Hypothalamus (tissue), 51 donors: ENCODE data around the gene KEAP1.

Experiments used
- DNase-seq, 51 donors: peaks; one replicate each; lab custom pipeline; 2025; lab: John Stamatoyannopoulos, UW

The KEAP1 gene

DNA sequence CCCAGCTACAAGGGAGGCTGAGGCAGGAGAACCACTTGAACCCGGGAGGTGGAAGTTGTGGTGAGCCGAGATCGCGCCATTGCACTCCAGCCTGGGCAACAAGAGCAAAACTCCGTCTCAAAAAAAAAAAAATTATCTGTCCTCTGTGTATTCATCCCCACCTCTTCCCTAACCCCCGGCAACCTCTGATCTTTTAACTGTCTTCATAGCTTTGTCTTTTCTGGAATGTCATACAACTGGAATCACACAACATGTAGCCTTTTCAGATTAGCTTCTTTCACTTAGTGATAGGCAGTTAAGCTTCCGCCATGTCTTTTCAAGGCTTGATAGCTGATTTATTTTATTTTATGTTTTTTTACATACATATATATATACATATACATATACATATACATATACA, 22.5 kb upstream of the KEAP1 start:
- DNase-seq: no peak

DNA sequence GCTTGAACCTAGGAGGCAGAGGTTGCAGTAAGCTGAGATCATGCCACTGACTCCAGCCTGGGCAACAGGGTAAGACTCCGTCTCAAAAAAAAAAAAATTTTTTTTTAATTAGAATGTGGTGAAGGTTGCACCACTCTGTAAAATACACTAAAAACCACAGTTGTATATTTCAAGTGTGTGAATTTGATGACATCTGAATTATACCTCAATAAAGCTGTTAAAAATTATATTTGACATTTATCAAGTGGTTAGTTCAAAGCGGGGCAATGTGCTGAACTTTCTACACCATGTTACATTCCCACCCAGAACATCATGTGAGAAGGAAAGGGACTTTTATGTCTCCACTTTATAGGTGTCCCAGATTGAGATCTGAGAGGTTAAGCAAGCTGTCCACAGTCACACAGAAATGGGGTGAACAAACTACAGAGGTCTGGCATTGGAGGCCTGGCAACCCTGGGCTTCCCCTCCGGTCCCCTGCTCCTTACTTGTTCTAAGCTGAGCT, 20.0 kb upstream of the KEAP1 start:
- DNase-seq: no peak

DNA sequence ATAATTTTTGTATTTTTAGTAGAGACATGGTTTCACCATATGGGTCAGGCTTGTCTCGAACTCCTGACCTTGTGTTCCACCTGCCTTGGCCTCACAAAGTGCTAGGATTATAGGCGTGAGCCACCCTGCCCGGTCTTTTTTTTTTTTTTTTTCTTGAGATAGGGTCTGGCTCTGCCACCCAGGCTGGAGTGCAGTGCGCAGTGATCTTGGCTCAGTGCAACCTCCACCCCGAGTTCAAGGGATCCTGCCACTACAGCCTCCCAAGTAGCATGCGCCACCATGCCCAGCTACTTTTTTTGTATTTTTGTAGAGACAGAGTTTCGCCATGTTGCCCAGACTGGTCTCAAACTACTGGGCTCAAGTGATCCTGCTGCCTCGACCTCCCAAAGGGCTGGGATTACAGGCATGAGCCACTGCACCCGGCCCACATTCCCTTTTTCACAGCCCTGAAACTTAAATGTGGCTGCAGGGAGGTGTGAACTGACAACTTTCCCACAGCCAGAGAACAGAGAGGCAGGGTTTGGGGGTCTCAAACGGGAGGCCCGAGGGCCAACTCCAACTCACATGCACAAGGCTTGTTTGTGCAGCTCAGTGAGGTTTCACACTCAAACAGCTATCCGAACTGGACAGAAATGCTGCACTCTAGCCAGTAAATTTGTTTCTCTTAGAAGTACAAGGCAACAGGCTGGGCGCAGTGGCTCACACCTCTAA, 18.5 kb upstream of the KEAP1 start:
- DNase-seq: no peak

DNA sequence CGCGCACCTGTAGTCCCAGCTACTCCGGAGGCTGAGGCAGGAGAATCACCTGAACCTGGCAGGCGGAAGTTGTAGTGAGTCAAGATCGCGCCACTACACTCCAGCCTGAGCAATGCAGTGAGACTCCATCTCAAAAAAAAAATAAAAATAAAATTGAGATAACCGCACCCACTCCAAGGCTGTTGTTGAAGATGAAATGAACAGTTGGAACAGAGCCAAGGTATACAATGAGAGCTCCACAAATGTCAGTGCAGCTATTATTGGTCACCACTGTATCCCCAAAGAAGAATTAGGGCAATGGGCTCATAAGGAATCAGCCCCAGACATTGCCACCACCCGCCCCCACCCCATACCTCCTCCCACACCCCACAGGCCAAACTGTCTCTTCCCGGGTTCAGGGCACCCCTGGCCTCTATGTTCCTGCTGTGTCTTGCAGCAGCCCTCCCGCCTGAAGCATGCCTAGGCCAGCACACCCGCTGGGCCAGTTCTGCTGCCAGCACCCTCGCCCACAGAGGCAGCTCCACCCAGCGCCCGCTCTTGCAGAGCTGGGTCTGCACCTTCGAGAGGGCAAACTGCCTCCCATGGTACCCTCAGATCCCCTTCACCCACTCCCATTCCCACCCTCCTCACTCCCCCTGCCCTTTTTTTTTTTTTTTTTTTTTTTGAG, 17.6 kb upstream of the KEAP1 start:
- DNase-seq: no peak

DNA sequence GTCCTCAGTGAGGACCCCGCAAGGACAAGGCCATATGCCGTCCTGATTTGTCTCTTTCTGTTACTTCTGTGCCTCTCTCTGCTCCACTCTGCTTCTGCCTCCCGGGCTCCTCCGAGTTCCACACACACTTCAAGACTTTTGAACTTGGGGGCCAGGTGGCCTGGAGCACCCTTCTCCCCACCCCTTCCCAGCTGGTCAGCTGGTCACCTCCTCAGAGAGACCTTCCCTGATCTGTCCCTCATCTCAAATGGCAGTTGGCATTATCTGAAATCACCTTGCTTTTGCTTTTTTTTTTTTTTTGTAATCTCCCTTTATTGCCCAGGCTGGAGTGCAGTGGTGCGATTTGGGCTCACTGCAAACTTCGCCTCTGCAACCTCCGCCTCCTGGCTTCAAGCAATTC, 16.3 kb upstream of the KEAP1 start:
- DNase-seq: no peak

DNA sequence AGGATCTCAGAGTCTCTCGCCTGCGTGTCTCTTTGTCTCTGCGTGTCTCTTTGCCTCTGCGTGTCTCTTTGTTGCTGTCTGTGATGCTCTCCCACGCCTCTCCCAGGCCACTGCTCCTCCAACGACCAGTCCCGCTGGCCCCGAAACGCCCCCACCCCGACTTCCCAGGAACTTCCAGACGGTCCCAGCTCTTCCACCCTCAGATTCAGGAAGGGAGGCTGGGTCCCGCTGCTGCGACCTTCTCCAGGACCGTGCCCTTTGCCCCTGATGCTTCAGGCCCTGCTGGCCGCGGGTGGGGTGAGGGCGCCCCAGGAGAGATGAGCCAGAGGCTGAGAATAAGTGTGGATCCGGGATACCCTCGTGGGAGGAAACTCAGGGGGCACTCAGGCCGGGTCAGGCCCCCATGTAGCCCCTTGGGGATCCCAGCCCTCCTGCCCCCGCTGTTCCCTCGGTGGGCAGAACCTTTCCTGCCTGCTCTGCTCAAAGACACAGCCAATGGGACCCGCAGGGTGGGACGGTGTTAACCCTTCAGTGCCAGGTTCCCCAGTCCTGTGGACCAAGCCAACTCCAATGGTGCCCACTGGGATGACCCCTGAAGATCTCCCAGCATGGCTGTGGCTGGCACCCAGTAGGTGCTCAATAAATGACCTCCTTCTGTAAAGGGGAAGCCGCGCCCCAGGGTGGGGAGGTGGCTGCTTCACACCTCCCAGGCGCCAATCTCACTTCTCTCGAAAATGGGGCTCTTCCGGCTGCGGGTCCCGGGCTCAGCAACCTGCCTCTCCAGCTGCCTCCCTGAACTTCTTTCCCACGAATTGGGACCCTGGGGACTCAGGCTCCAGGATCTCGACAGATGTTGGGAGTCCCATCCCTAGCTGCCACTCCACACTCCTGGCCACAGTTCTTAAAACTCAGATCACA, 15.5 kb upstream of the KEAP1 start:
- DNase-seq: peak in 18 of 51 donors; percentile 9 to 49 (median 22)

DNA sequence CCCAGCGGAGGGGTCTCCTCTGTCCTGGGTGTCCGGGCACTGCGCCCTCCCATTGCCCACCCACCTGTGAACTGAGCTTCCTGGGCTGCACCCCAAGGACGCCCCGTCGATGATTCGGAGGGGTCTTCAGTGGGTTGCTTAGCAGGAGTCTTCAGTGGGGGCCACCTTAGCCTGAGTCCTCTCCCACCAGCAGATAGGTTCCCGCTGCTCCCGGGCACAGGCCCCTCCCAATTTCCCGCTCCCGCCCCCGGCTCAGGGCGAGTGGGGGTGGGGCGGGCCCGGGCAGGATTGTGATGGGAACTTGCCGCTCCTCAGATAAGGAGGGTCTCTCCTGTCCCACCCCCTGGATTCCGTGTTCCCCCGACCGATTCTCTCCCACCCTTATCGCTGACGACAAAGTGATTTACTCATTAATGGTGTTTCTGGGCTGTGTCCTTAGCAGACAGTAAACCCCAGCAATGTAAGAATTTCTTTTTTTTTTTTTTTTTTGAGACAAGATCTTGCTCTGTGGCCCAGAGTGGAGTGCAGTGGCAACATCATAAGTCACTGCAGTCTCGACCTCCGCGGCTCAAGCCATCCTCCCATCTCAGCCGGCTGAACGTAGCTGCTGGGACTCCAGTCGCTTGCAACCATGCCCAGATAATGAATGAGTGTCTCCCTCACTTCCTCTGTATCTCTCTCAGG, 14.7 kb upstream of the KEAP1 start:
- DNase-seq: peak in 33 of 51 donors; percentile 8 to 90 (median 60)

DNA sequence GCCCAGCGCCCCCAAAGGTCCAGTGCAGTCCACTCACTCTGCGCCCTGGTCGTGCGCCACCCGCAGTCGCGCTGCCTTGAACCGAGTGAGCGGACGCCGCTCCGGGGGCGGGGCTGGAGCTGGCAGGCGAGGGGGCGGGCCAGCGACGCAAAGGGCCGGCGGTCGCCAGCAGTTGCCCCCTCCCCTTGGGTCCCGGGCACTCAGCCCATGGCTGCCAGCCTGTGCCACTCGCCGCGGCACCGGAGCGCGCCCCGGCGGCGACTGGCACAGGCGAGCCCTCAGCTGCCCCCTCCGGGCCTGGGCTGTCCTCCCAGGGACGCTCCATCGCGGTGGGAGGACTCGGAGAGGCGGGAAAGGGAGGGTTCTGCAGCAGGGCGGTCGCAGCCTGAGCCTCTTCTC, 14.2 kb upstream of the KEAP1 start, which contains the start of gene S1PR5:
S1PR5 (minus strand) TSS at position 87 of the 399 bp plus-strand sequence. CDS start 2,436 bp downstream, outside the sequence.
- peak in 47 of 51 donors; percentile 11 to 94 (median 75) for DNase-seq

DNA sequence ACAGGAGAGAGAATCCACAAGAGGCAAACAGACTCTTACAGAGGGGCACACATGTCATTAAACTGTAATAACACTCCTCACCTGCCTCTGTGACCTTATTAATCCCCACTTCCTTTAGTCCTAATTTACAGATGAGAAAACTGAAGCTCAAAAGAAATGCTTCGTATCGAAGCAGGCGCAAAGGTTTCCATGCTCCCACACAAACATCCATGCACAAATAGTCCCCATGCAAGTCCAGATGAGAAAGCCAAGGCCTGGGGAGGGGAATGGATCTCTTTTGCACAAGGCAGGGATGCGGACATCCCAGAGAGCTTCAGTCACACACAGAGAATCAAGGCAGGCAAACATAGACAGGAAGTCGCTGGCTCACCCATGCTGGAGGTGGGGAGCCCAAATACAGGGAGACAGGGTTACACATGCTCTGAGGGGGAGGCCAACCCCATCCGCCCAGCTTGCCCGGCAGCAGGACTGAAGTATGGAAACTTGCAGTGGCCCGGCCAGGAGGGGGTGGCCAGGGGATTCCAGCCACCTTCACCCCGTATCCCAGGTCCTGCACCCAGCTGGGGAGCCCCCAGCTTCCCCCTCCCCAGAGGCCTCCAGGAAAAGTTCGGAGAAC, 13.6 kb upstream of the KEAP1 start:
- DNase-seq: peak in 4 of 51 donors; percentile 29 to 60 (median 50)

DNA sequence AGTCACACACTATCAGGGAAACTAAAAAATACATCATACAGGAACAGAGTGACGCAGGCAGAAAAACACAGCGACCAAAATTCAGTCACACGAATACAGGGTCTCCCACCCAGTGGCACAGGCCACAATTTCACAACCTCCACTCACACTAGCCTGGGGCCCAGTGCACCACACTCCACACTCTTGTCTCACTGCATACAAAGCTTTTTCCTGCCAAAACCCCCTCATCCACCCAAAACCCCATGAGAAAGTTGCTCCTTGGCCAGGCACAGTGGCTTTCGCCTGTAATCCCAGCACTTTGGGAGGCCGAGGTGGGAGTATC, 12.9 kb upstream of the KEAP1 start:
- no peak for DNase-seq

DNA sequence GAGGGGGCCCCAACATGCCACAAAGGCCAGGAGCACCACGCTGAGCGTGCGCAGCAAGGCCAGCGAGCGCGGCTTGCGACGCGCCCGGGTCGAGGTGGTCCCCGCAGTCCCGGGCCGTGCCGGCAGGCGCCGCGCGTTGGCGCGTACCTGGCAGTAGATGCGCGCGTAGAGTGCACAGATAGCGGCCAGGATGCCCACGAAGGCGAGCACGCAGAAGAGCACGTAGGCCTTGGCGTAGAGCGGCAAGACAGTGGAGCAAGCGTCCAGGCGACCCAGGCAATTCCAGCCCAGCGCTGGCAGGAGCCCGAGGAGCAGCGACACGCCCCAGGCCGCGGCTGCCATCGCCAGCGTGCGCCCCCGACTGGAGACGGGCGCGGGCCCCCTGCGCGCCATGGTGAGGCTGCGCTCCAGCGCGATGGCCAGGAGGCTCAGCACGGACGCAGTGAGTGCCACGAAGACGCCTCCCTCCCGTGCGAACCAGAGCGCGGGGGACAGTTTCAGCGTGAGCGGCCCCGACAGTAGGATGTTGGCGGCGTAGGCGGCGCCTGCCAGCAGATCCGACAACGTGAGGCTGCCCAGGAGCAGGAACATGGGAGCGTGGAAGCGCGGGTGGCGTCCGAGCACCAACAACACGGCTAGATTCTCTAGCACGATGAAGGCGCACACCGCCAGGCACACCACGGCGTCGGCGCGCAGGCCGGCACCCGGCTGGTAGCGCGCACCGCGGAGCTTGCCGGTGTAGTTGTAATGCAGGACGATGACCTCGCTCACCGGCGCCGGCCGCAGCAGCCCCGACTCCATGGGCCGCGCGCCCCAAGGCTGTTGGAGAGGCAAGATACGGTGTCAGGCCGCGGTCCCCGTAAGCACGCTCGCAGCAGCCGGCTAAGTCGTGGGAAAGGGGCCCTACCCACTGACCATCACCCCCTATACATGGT, 11.3 kb upstream of the KEAP1 start:
- peak in 4 of 51 donors; percentile 17 to 39 (median 22) for DNase-seq

DNA sequence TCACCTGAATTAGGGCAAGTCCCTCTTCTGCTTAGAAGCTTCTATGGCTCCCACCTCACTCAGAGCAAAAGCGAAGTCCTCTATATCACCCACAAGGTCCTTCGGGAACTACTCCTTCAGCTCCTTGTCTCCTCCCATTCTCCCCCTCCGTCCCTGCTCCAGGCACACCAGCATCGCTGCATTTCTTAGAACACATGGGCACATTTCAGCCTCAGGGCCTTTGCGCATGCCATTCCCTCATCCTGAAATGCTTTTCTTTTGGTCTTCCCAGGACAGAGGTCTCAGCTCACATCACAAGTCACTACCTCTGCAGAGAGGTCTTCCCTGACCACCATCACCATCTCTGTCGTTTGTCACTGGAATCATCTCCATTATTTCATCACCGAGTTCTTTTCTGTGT, 10.1 kb upstream of the KEAP1 start:
- no peak for DNase-seq

DNA sequence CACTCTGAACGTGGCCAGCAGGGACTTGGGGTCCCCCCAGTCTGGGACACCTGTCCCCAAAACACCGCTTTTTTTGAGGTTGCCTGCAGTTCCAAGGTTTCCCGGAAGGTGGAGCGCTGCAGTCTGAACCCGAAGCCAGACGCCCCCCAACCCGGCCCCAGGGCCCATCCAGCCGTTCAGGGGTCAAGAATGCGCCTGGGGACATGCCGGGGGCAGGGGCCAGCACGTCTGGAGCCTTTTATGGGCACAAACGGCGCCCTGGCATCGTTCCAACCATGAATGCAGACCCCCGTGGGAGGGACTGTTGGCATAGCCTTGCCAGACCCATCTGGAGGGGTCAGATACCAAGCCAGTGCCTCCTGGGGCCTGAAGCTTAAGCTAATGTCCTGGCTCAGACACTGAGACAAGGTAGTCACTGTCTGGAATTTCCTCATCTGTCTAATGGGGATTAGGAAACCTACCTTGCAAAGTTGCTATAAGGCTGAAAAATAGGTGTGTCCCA, 7.2 kb upstream of the KEAP1 start:
- peak in 6 of 51 donors; percentile 3 to 24 (median 8) for DNase-seq

DNA sequence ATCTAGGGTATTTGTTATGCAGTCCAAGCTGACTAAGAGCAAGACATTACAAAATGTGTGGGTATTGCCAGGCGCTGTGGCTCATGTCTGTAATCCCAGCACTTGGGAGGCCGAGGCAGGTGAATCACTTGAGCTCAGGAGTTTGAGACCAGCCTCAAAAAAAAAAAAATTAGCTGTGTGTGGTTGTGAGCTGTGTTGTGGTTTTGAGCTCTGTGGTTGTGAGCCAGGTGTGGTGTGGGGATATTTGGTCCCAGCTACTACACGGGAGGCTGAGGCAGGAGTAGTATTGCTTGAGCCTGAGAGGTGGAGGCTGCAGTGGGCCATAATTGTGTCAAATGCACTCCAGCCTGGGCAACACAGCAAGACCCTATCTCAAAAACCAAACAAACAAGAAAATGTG, 5.6 kb upstream of the KEAP1 start:
- DNase-seq: no peak

DNA sequence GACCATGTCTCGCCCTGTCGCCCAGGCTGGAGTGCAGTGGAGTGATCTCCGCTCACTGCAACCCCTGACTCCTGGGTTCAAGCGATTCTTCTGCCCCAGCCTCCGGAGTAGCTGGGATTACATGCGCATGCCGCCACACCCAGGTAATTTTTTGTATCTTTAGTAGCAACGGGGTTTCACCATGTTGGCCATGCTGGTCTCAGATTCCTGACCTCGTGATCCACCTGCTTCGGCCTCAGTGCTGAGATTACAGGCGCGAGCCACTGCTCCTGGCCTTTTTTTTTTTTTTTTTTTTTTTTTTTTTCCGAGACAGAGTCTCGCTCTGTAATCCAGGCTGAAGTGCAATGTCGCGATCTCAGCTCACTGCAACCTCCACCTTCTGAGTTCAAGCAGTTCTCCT, 4.9 kb upstream of the KEAP1 start:
- no peak for DNase-seq

DNA sequence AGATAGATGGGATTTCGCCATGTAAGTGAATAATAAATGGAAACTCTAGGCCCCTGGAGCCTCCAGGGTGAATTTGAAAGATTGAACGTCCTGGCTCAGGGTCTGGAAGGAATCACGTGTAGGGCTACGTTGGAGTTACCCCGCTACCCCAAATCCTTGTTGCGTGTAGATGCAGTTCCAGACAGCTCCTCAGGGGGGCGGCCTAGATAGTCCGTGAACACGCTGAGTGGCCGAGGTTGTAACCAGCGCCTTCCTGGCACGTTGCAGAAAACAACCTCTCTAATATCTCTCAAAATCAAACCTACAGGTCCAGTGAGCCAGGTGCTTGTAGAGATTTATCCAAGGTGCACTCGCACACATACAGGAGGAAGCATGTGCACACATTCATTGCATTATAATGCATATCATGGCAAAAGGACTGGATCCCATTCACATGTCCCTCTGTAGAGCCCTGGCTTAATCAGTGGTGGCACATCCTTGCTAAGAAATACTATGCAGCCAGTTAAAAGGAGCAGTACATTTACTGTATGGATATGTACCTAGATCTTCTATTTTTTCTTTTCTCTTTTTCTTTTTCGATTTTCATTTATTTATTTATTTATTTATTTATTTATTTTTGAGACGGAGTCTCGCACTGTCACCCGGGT, 2.5 kb upstream of the KEAP1 start:
- DNase-seq: peak in 36 of 51 donors; percentile 1 to 76 (median 36)

DNA sequence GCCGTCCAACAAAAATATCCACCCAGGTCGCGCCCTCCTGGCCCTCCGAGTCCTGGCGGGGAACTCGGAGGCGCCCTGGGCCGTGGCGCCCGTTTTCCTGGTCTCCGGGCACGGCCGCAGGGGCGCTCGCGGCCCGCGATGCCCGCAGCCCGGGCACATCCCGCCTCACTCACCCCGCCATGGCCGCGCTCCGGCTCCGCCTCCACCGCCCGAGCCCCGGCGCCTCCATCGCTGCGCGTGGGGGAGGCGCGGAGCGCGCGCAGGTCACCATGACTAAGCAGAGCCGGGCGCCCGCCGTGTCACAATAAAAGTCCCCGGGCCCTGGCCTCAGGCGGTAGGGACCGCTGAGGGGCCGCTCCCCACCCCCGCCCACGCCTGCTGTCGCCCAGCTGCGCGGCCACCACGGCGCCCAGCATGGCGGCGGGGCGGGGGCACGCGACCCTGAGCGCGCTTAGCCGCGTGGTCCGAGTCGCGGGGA, 593 bp downstream of the KEAP1 start:
- DNase-seq: peak; percentile 47 to 94 (median 85)

DNA sequence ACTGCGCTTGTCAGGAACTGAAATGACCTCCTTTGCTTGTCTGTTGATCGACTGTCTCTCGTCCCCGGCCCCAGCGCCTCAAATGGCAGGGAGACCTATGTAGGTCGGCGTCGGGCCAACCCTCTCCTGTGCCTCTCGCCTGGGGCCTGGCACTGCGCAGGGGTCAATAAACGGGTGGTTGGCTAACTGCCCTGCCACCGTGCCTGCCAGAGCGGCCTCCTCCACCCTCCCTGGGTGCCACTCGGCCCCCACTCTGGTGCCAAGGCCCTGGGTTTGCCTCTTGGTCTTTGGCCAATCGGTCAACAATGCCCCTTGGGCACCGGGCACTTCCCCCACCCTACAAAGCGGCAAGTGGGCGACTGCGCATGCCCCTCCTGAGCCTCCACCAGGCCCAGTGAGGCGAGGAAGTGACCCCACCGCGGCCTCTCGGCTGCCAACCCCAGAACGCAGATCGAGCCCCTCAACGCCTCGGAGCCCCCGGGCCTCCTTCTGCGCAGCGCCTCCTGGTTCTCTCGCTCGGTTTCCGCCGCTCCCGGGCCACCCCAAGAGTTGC, 1.1 kb downstream of the KEAP1 start:
- peak in 50 of 51 donors; percentile 33 to 95 (median 76) for DNase-seq
